PC-9 (cell line): ENCODE measurements around the gene STK32A. TPM values are rescaled to one million over a fixed set of nuclear protein-coding genes. Genes with fewer than 3 reads are reported as not detected.

Source experiments
- BruUV-seq: library from RNA; stranded (reverse); fragments of 400-500 nt; replicated peaks from 2 replicates; lab custom pipeline; 2021; lab: Mats Ljungman, UMichigan
- CTCF ChIA-PET: fragments of 300-600 bp; sonication (Branson Sonifier 250); formaldehyde crosslinking; loops from one replicate; lab custom pipeline; 2022; ENCODE audit warnings: antibody characterized with exemption; lab: Charles Lee
- POLR2A ChIA-PET: fragments of 300-600 bp; sonication (Branson Sonifier 250); formaldehyde crosslinking; loops from one replicate; lab custom pipeline; 2022; ENCODE audit warnings: antibody characterized with exemption; ENCODE audit not compliant: unreplicated experiment; lab: Charles Lee
- DNase-seq, 2 experiments: peaks; one replicate each; pipeline versions ENCODE4 v3.0.0 to v3.0.0-alpha.2; 2015 to 2022; ENCODE audit warnings: mixed read lengths in 1 of 2
- H2AFZ ChIP-seq: fragments of 200-600 bp; sonication (generic); 2 replicates; pipeline ENCODE4 v1.8.1; 2017; ENCODE audit warnings: antibody characterized with exemption
- H3F3A ChIP-seq: fragments of 200-600 bp; sonication (generic); 2 replicates; pipeline ENCODE4 v1.8.1; 2017; ENCODE audit warnings: antibody characterized with exemption, mild to moderate bottlenecking, low read depth; ENCODE audit not compliant: insufficient read depth
- H3K27ac ChIP-seq: fragments of 200-600 bp; sonication (generic); 2 replicates; pipeline ENCODE4 v1.6.1; 2016; ENCODE audit warnings: mixed run types
- H3K27me3 ChIP-seq: fragments of 200-600 bp; sonication (generic); 2 replicates; pipeline ENCODE4 v1.6.1; 2016; ENCODE audit warnings: low read depth, mixed run types; ENCODE audit not compliant: insufficient read depth
- H3K36me3 ChIP-seq: fragments of 200-600 bp; sonication (generic); 2 replicates; pipeline ENCODE4 v1.6.1; 2016; ENCODE audit warnings: low read depth, mixed run types
- H3K4me1 ChIP-seq: fragments of 200-600 bp; sonication (generic); replicated peaks from 2 replicates; pipeline ENCODE4 v1.6.1; 2016; ENCODE audit warnings: mixed run types; ENCODE audit not compliant: insufficient read depth
- H3K4me2 ChIP-seq: fragments of 200-600 bp; sonication (generic); 2 replicates; pipeline ENCODE4 v1.6.1; 2017; ENCODE audit warnings: mixed run types
- H3K4me3 ChIP-seq: fragments of 200-600 bp; sonication (generic); 2 replicates; pipeline ENCODE4 v1.6.1; 2016; ENCODE audit warnings: mixed run types
- H3K79me2 ChIP-seq: fragments of 200-600 bp; sonication (generic); 2 replicates; pipeline ENCODE4 v1.6.1; 2017; ENCODE audit warnings: low read depth, mixed run types
- H3K9me2 ChIP-seq: fragments of 200-600 bp; sonication (generic); 2 replicates; pipeline ENCODE4 v1.8.1; 2017; ENCODE audit warnings: mild to moderate bottlenecking; ENCODE audit not compliant: insufficient read depth
- H3K9me3 ChIP-seq: fragments of 200-600 bp; sonication (generic); 2 replicates; pipeline ENCODE4 v1.8.1; 2016; ENCODE audit warnings: low read depth; ENCODE audit not compliant: insufficient read depth
- H4K20me1 ChIP-seq: fragments of 200-600 bp; sonication (generic); 2 replicates; pipeline ENCODE4 v1.8.1; 2017; ENCODE audit not compliant: insufficient read depth
- CTCF ChIP-seq: fragments of 200-600 bp; sonication (generic); conservative IDR thresholded peaks from 2 replicates; pipeline ENCODE4 v1.6.1; 2017; ENCODE audit warnings: mixed run types, antibody characterized with exemption, mild to moderate bottlenecking, moderate library complexity
- EZH2 ChIP-seq: fragments of 200-600 bp; sonication (generic); IDR thresholded peaks from 2 replicates; pipeline ENCODE4 v1.8.0; 2017; ENCODE audit warnings: antibody characterized with exemption, low read depth
- intact Hi-C: fragments of 100-400 bp; cut with micrococcal nuclease; formaldehyde crosslinking; loops from one replicate; pipeline ENCODE4 v1.10.0; 2022; ENCODE audit not compliant: unreplicated experiment
- total RNA-seq: library from RNA; stranded (reverse); gene quantifications from 2 replicates; pipeline ENCODE4 v1.2.3, GENCODE V29; 2021

STK32A gene
- total RNA-seq, 1 experiment from 2014 or later = not detected

DNA sequence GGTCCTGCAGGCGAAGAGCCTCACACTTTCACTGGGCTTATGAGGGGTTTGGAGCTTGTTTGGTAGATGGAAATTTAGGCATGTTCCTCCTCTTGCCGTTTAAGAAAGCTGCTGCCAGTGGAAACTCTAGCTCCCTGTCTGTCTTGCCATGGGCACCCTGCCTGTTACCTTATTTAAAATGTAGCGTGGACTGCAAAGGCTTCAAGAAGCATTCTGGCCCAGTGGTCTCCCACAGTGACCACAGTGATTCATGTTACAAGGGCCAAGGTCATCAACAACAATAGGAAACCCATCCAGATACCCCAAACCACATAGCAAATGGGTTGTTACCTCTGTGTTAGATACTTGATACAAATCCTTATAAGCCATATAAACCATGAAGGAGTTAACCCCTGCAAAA, 178.4 kb downstream of the STK32A start:
- ChIA-PET POLR2A (no interaction called here), CTCF (no interaction called here)
- H3K4me2 ChIP-seq = no peak overlapping the region

DNA sequence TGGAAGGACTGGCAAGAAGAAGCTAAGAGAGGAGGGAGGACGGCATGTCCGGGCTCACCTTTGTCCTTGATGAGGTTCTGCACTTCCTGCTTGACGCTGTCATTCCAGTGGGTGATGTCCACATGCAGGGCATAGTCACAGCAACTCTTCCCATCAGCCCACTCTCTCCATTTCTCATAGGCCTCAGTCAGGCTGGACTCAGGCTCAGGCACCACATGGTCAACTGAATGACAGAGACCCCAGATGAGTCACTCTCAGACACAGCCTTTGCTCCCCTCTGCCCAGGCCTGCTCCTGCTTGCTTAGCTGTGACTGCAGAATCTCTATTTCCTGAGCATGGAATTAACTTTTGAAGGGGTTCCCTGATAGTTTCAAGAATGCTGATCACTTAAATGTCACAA, 180.8 kb downstream of the STK32A start:
- CTCF ChIA-PET = no interaction called here
- H3K36me3 ChIP-seq = no peaks in the 10 kb centered on the region
- no peaks in the 10 kb centered on the region for H3K9me3 ChIP-seq
- H3K4me3 ChIP-seq = no peak overlapping the region
- intact Hi-C loops = no loop called here
- POLR2A ChIA-PET = no interaction called here
- no TSS peak for BruUV-seq
- no peak for DNase-seq
- H3F3A ChIP-seq = no peaks in the 10 kb centered on the region
- no peak overlapping the region for H3K27ac ChIP-seq
- H2AFZ ChIP-seq = no peak overlapping the region
- TF ChIP-seq EZH2 (no peak), CTCF (no peak)
- peaks cover 15% of the 10 kb centered on the region; the same call in 1 of the 2 replicates for H3K27me3 ChIP-seq
- no peak overlapping the region for H3K4me2 ChIP-seq
- no peaks in the 10 kb centered on the region for H4K20me1 ChIP-seq
- no peaks in the 10 kb centered on the region for H3K79me2 ChIP-seq
- H3K4me1 ChIP-seq = no peaks in the 10 kb centered on the region
- H3K9me2 ChIP-seq = no peaks in the 10 kb centered on the region

More for the DNA sequence above, 178.4 kb downstream of the STK32A start:
- H3K27ac ChIP-seq = no peak overlapping the region
- intact Hi-C loops = no loop called here
- H3K4me1 ChIP-seq = no peaks in the 10 kb centered on the region
- H2AFZ ChIP-seq = no peak overlapping the region
- H4K20me1 ChIP-seq = no peaks in the 10 kb centered on the region; the same call in 1 of the 2 replicates
- no peaks in the 10 kb centered on the region for H3K9me3 ChIP-seq
- BruUV-seq = no TSS peak
- no peak for DNase-seq
- no peak for TF ChIP-seq CTCF
- TF ChIP-seq EZH2 = no peak
- peaks cover 7% of the 10 kb centered on the region for H3K27me3 ChIP-seq
- H3K4me3 ChIP-seq = no peak overlapping the region
- H3K79me2 ChIP-seq = no peaks in the 10 kb centered on the region
- H3K36me3 ChIP-seq = no peaks in the 10 kb centered on the region
- H3F3A ChIP-seq = no peaks in the 10 kb centered on the region
- no peaks in the 10 kb centered on the region for H3K9me2 ChIP-seq

- Histone ChIP-seq H3K79me2 (no peaks in the 10 kb centered on the region), H3K4me2 (no peak overlapping the region), H3K9me3 (no peaks in the 10 kb centered on the region), H3F3A (no peaks in the 10 kb centered on the region), H2AFZ (no peak overlapping the region), H3K4me1 (no peaks in the 10 kb centered on the region), H4K20me1 (no peaks in the 10 kb centered on the region), H3K9me2 (no peaks in the 10 kb centered on the region), H3K36me3 (no peaks in the 10 kb centered on the region), H3K4me3 (no peak overlapping the region), H3K27me3 (peaks cover 28% of the 10 kb centered on the region; the same call in 1 of the 2 replicates), H3K27ac (no peak overlapping the region)
- ChIA-PET CTCF (no interaction called here), POLR2A (no interaction called here)
- no TSS peak for BruUV-seq
- TF ChIP-seq EZH2 (no peak), CTCF (no peak)
- intact Hi-C loops = no loop called here
- peak in 1 of 2 experiments; percentile 12 for DNase-seq
Measured at GRCh38 chr5:147417135-147417813, 182.4 kb downstream of the STK32A start.
